ENCODE data around the gene CLMP. TPM values are rescaled to one million over a fixed set of nuclear protein-coding genes. Genes with fewer than 3 reads are reported as not detected.

Gene CLMP
- total and polyA plus RNA-seq, 4 donors: 12.9 to 33.8 (median 21.4) TPM

DNA sequence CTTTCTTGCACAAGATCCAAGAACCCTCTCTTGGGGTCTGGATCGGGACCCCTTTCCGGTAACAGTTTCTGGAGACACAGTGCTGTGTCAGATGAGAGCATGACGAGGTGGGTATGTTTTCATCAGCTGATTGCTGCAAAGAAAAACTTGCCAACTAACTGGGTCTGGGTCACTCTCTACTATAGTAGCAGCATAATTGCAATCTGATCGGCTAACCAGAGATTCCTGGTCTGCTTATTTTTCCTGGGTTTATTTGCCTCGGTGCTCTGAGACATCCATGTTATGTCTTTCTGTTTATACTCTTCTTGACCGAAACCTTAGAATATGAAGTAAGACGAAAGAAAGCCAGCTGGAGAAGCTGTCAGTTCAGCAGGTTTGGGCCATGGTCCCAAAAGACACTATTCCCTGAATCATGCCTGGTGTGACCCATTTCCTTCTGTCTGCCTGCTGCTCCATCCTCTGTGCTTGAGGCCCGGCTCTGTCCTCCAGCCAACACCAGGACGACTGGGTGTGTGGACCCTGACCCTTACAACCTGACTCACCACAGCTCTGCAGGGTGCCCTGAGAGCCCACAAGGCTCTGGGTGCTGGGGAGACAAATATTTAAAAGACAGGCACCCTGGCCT lies 24.1 kb upstream of the CLMP start:
- no peaks in the 10 kb centered on the region for H3K4me1 ChIP-seq (ENCODE audit: control insufficient read depth, insufficient read depth, low read length)
- H3K27ac ChIP-seq (ENCODE audit: low read depth, low read length): no peak overlapping the region
- H3K27me3 ChIP-seq (ENCODE audit: control insufficient read depth, insufficient read depth, low read length): no peaks in the 10 kb centered on the region
- 81% methylated on average over 7 of the region's 9 CpGs for WGBS (ENCODE audit: insufficient coverage)
- no peaks in the 10 kb centered on the region for H3K36me3 ChIP-seq (ENCODE audit: control insufficient read depth, insufficient read depth, low read length)
- no peak overlapping the region for H3K4me3 ChIP-seq (ENCODE audit: low read depth, low read length)
- peak in 1 of 6 donors; percentile 53 for DNase-seq (ENCODE audit: low read depth in 4 of 6, low spot score in 6 of 6)
- H3K9me3 ChIP-seq (ENCODE audit: control insufficient read depth, insufficient read depth, low read length): no peaks in the 10 kb centered on the region

DNA sequence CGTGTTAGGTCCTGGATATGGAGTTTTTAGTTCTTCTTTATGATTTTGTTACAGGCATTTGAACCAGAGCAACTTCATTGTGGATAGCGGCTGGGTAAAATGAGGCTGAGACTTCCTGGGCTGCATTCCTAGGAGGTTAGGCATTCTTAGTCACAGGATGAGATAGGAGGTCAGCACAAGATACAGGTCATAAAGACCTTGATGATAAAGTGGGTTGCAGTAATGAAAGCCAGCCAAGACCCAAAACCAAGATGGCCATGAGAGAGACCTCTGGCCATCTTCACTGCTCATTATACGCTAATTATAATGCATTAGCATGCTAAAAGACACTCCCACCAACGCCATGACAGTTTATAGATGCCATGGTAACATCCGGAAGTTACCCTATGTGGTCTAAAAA lies 23.4 kb upstream of the CLMP start:
- peak overlapping the region; percentile 8 for H3K27ac ChIP-seq (ENCODE audit: low read depth, low read length)
- DNase-seq (ENCODE audit: low read depth in 4 of 6, low spot score in 6 of 6): no peak
- no peak overlapping the region for H3K4me3 ChIP-seq (ENCODE audit: low read depth, low read length)
- H3K27me3 ChIP-seq (ENCODE audit: control insufficient read depth, insufficient read depth, low read length): no peaks in the 10 kb centered on the region
- WGBS (ENCODE audit: insufficient coverage): 90% methylated on average over 1 of the region's 5 CpGs
- no peaks in the 10 kb centered on the region for H3K4me1 ChIP-seq (ENCODE audit: control insufficient read depth, insufficient read depth, low read length)
- H3K36me3 ChIP-seq (ENCODE audit: control insufficient read depth, insufficient read depth, low read length): no peaks in the 10 kb centered on the region
- H3K9me3 ChIP-seq (ENCODE audit: control insufficient read depth, insufficient read depth, low read length): no peaks in the 10 kb centered on the region

DNA sequence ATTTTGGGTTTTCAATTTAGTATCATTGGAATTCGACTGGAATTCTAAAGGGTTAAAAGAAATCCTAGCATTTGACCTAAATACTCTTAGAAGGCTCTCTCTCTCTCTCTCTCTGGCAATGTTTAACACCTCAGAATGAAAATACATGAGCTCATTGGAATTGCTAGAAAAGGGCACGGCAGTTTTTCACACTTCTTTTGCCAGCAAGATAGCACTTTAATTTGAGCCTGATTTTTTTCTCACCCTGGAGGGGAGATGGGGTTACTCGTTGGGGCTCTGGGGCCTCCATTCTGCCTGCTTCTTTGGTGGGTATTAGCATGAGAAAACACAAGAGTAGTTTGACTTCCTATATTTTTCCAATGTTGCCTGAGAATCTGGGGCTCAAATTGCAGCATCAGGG lies 22.8 kb upstream of the CLMP start:
- Histone ChIP-seq H3K4me3 (ENCODE audit: low read depth, low read length) (no peak overlapping the region), H3K9me3 (ENCODE audit: control insufficient read depth, insufficient read depth, low read length) (no peaks in the 10 kb centered on the region), H3K4me1 (ENCODE audit: control insufficient read depth, insufficient read depth, low read length) (no peaks in the 10 kb centered on the region), H3K27me3 (ENCODE audit: control insufficient read depth, insufficient read depth, low read length) (no peaks in the 10 kb centered on the region), H3K36me3 (ENCODE audit: control insufficient read depth, insufficient read depth, low read length) (no peaks in the 10 kb centered on the region), H3K27ac (ENCODE audit: low read depth, low read length) (peak overlapping the region; percentile 8)
- 50% methylated on average over 1 of the region's 3 CpGs for WGBS (ENCODE audit: insufficient coverage)
- DNase-seq (ENCODE audit: low read depth in 4 of 6, low spot score in 6 of 6): peak in 2 of 6 donors; percentile 28 to 86

DNA sequence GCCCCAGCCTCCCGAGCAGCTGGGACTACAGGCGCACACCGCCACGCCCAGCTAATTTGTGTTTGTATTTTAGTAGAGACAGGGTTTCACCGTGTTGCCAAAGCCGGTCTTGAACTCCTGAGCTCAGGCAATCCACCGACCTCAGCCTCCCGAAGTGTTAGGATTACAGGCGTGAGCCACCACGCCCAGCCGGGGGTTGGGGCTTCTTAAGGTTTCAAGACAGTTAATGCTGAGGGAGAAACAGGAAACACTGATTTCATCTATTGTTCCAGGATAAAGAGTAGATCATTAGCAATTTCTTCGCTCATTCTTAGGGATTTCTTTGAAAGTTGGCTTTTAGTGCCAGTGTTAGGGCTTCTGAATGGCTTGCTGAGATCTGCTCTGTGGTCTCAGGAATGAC lies 21.2 kb upstream of the CLMP start:
- DNase-seq (ENCODE audit: low read depth in 4 of 6, low spot score in 6 of 6): no peak
- no peak overlapping the region for H3K27ac ChIP-seq (ENCODE audit: low read depth, low read length)
- 86% methylated on average over 7 of the region's 12 CpGs for WGBS (ENCODE audit: insufficient coverage)
- no peaks in the 10 kb centered on the region for H3K4me1 ChIP-seq (ENCODE audit: control insufficient read depth, insufficient read depth, low read length)
- H3K4me3 ChIP-seq (ENCODE audit: low read depth, low read length): no peak overlapping the region
- no peaks in the 10 kb centered on the region for H3K9me3 ChIP-seq (ENCODE audit: control insufficient read depth, insufficient read depth, low read length)
- no peaks in the 10 kb centered on the region for H3K27me3 ChIP-seq (ENCODE audit: control insufficient read depth, insufficient read depth, low read length)
- no peaks in the 10 kb centered on the region for H3K36me3 ChIP-seq (ENCODE audit: control insufficient read depth, insufficient read depth, low read length)

DNA sequence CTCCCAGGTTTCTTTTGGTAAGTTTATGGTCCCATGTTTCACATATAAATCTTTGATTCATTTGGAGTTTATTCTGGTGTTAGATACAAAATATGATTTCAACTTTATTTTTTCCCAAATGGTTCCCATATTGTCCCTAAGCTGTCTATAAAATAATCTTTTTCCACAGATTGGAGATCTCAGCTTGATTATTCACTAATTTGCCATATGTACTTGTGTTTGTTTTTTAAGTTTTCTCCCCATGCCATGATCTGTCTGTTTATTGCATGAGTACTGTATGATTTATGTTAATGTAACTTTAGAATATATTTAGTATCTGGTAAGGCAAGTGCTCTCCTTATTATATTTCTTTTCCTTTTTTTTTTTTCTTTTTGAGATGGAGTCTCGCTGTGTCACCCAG lies 19.9 kb upstream of the CLMP start:
- Histone ChIP-seq H3K27ac (ENCODE audit: low read depth, low read length) (no peak overlapping the region), H3K4me1 (ENCODE audit: control insufficient read depth, insufficient read depth, low read length) (no peaks in the 10 kb centered on the region), H3K4me3 (ENCODE audit: low read depth, low read length) (no peak overlapping the region), H3K36me3 (ENCODE audit: control insufficient read depth, insufficient read depth, low read length) (no peaks in the 10 kb centered on the region), H3K9me3 (ENCODE audit: control insufficient read depth, insufficient read depth, low read length) (no peaks in the 10 kb centered on the region), H3K27me3 (ENCODE audit: control insufficient read depth, insufficient read depth, low read length) (no peaks in the 10 kb centered on the region)
- WGBS (ENCODE audit: insufficient coverage): 100% methylated on average over 1 of the region's 1 CpG
- DNase-seq (ENCODE audit: low read depth in 4 of 6, low spot score in 6 of 6): peak in 1 of 6 donors; percentile 79

DNA sequence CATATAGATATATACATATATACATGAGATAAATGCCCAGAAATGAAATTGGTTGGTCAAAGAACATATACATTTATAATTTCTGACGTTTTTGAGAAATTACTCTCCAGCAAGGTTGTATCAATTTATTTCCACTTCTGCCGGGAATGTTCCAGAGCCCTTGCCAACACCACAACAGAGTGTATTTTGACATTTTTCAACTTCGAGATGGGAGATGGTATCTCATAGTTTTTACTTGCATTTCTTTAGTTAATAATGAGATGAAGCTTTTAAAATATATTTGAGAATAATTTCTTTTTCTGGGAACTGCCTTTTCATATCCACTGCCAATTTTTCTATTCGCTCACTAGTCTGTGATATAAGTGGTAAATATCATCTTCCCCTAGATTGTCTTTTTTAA lies 19.3 kb upstream of the CLMP start:
- Histone ChIP-seq H3K27me3 (ENCODE audit: control insufficient read depth, insufficient read depth, low read length) (no peaks in the 10 kb centered on the region), H3K9me3 (ENCODE audit: control insufficient read depth, insufficient read depth, low read length) (no peaks in the 10 kb centered on the region), H3K27ac (ENCODE audit: low read depth, low read length) (no peak overlapping the region), H3K4me1 (ENCODE audit: control insufficient read depth, insufficient read depth, low read length) (no peaks in the 10 kb centered on the region), H3K4me3 (ENCODE audit: low read depth, low read length) (no peak overlapping the region), H3K36me3 (ENCODE audit: control insufficient read depth, insufficient read depth, low read length) (no peaks in the 10 kb centered on the region)
- WGBS (ENCODE audit: insufficient coverage): no CpG with 5 or more reads among the region's 4 CpGs
- DNase-seq (ENCODE audit: low read depth in 4 of 6, low spot score in 6 of 6): peak in 1 of 6 donors; percentile 48

DNA sequence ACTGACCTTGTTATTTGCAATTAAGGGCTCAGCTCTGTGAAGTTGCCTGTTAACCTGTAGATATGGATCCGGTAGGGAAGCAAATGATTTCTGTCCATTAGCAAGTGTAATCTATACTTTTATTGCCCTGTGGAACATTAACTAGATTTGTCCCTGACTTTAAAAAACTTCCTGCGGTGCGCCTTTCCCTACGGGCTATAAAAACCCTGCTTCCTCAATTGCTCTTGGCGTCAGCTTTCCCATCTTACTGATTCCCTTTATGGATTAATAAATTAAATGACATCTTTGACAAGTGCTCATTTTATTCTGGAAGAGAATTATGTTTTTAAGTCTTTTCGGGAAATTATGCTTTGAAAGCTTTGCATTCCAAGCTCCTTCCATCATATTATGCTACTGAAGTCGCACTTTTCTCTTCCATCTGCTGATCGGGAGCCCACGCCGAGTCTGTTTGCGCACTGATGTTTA lies 18.3 kb upstream of the CLMP start:
- H3K4me1 ChIP-seq (ENCODE audit: control insufficient read depth, insufficient read depth, low read length): no peaks in the 10 kb centered on the region
- no peaks in the 10 kb centered on the region for H3K27me3 ChIP-seq (ENCODE audit: control insufficient read depth, insufficient read depth, low read length)
- DNase-seq (ENCODE audit: low read depth in 4 of 6, low spot score in 6 of 6): peak in 2 of 6 donors; percentile 55 to 76
- no CpG with 5 or more reads among the region's 11 CpGs for WGBS (ENCODE audit: insufficient coverage)
- no peaks in the 10 kb centered on the region for H3K9me3 ChIP-seq (ENCODE audit: control insufficient read depth, insufficient read depth, low read length)
- no peak overlapping the region for H3K27ac ChIP-seq (ENCODE audit: low read depth, low read length)
- H3K36me3 ChIP-seq (ENCODE audit: control insufficient read depth, insufficient read depth, low read length): no peaks in the 10 kb centered on the region
- H3K4me3 ChIP-seq (ENCODE audit: low read depth, low read length): no peak overlapping the region

DNA sequence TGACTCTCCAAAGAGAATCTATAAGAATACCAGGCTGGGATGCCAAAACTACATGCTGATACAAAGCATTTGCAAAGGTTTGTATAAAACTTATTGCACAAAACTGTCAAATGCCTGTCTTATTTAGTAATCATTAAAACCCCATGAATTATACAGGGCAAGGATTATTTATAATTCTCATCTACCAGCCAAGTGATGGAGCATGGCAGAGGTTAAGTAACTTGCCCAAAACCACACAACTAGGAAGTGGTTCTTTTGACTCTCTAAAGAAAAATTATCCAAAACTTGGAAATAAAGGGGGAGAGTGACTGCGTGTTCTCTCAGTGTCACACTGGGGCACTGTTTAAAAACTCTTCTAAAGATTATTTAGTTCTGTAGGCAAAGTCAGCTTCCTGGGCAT lies 17.4 kb upstream of the CLMP start:
- H3K27ac ChIP-seq (ENCODE audit: low read depth, low read length): no peak overlapping the region

DNA sequence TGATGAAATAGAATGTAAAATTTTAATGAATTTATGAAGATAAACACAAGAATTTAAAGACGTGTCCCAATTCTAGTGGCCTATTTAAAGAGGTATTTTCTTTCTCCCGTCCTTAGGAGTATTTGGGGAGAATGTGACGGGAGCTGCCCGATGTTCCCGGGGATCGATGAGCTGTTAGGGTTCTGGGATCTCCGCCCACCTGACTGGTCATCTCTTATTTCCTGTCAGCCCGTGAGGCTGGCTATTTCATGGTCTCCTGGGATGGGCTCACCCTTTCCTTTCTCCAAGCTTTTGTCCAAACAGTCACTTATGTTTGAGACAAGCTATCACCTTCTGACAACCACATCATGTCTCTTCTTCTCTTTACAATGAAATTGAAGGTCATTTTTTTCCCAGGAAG lies 16.9 kb upstream of the CLMP start:
- Histone ChIP-seq H3K36me3 (ENCODE audit: control insufficient read depth, insufficient read depth, low read length) (no peaks in the 10 kb centered on the region), H3K4me3 (ENCODE audit: low read depth, low read length) (no peak overlapping the region), H3K4me1 (ENCODE audit: control insufficient read depth, insufficient read depth, low read length) (no peaks in the 10 kb centered on the region), H3K27me3 (ENCODE audit: control insufficient read depth, insufficient read depth, low read length) (no peaks in the 10 kb centered on the region), H3K27ac (ENCODE audit: low read depth, low read length) (no peak overlapping the region), H3K9me3 (ENCODE audit: control insufficient read depth, insufficient read depth, low read length) (no peaks in the 10 kb centered on the region)
- WGBS (ENCODE audit: insufficient coverage): 79% methylated on average over 8 of the region's 8 CpGs
- no peak for DNase-seq (ENCODE audit: low read depth in 4 of 6, low spot score in 6 of 6)

More for the DNA sequence above, 17.4 kb upstream of the CLMP start:
- WGBS (ENCODE audit: insufficient coverage): no CpG with 5 or more reads among the region's 1 CpG
- Histone ChIP-seq H3K4me3 (ENCODE audit: low read depth, low read length) (no peak overlapping the region), H3K9me3 (ENCODE audit: control insufficient read depth, insufficient read depth, low read length) (no peaks in the 10 kb centered on the region), H3K36me3 (ENCODE audit: control insufficient read depth, insufficient read depth, low read length) (no peaks in the 10 kb centered on the region), H3K27me3 (ENCODE audit: control insufficient read depth, insufficient read depth, low read length) (no peaks in the 10 kb centered on the region), H3K4me1 (ENCODE audit: control insufficient read depth, insufficient read depth, low read length) (no peaks in the 10 kb centered on the region)
- DNase-seq (ENCODE audit: low read depth in 4 of 6, low spot score in 6 of 6): no peak

DNA sequence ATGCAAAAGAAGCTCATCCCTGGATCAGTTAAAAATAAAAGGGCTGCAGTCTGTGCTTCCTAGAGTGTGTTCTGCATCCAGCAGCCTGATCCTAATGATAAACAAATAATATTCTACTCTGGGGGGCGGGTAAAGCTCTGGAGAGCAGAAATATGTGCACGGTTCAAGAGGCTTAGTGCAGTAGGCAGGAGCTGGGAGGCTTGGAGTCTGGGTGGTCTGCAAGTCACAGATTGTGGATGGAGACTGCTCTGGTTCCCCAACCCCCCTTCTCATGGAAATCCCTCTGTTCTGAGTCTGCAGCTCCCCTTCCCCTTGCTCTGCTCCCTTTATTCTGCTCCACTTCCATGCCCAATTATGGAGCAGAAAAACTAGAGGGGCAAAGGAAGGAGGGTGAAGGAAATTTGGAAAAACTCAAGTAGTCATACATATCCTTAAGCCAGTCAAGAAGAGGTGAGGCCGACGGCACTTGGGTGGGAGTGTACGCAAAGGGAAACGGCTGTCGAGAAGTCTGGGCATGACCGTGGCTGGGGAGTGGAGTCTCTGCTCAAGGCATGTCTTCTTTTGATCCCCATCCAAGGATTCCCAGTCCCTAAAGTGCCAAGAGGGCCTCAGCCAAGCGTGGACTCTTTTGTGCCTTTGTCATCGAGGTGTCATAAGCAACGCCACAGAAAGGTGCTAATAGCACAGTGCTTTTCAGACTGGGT lies 16.3 kb upstream of the CLMP start:
- no peaks in the 10 kb centered on the region for H3K27me3 ChIP-seq (ENCODE audit: control insufficient read depth, insufficient read depth, low read length)
- DNase-seq (ENCODE audit: low read depth in 4 of 6, low spot score in 6 of 6): no peak
- no peak overlapping the region for H3K27ac ChIP-seq (ENCODE audit: low read depth, low read length)

More for the DNA sequence above, 16.3 kb upstream of the CLMP start:
- Histone ChIP-seq H3K9me3 (ENCODE audit: control insufficient read depth, insufficient read depth, low read length) (no peaks in the 10 kb centered on the region), H3K4me1 (ENCODE audit: control insufficient read depth, insufficient read depth, low read length) (no peaks in the 10 kb centered on the region), H3K36me3 (ENCODE audit: control insufficient read depth, insufficient read depth, low read length) (no peaks in the 10 kb centered on the region), H3K4me3 (ENCODE audit: low read depth, low read length) (no peak overlapping the region)
- WGBS (ENCODE audit: insufficient coverage): 57% methylated on average over 5 of the region's 11 CpGs

Measured in spinal cord (tissue), 10 donors.